CD4-positive, alpha-beta T cell treated with Interleukin-17A for 1 hour (primary cell): Measurements from ENCODE around the gene GSTA3.

ENCODE experiments used
- DNase-seq: peaks from one replicate; pipeline ENCODE4 v3.0.0-alpha.2; 2020

The GSTA3 gene

GRCh38 chr6:52849137-52849536, 60.4 kb downstream of the GSTA3 start:
- DNase-seq, result no peak
